Embryonic facial prominence (tissue), 1 donor: ENCODE measurements around the gene NRP1.

Experiments used
- DNase-seq: peaks from one replicate; pipeline ENCODE4 v3.0.0-alpha.2; 2016; ENCODE audit errors: extremely low spot score

Gene NRP1

DNA sequence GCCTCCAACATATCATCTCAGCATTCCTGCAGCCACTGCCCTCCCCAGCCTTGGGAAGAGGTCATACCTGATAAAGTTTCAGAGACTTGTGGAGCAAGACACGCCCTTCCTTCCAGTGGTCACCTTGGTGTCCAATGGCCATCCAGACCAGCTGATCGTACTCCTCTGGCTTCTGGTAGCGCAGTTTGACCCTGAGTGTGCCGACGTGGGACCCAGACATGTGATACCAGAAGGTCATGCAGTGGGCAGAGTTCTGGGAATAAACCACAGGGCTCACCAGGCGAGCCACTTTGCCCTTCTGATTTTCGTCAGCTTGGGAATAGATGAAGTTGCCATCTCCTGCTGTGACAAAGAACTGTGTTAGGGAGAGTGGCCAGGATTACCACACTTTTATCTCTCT is 148.3 kb downstream of the NRP1 start:
- no peak for DNase-seq

DNA sequence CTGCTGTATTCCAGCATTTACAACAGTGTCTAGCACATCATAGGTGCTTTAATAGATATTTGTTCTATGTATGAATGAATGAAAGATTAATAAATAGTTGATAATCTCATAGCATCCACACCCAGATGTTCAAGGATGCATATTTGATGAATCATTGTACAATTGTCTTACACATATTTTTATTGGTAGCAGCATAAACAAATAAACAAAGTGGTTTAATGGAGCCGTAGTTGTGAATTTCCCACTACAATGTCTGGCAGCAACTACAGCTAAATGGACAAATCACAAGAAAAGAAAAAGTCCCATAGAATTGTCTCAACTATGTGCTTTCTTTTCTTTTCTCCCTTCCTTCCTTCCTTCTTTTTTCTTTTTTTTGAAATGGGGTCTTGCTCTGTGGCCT is 150.8 kb downstream of the NRP1 start:
- no peak for DNase-seq

DNA sequence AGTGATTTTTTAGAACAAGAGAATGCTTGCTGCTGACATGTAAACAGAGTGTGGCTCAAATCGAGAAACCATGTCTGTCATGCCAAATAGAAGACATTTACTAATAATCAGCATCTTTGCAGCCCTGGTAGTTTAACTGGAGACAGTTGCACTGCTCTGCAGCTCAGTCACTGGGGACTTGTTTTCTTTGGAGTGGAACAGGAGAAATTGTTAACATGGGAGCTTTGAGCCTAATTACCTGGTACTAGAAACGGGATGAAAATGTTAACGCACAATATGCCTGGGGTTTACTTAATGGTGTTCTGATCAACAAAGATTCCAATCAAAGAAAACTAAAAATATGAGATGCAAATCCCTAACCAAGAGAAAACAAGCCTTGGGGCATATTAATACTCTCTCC is 153.5 kb downstream of the NRP1 start:
- no peak for DNase-seq

DNA sequence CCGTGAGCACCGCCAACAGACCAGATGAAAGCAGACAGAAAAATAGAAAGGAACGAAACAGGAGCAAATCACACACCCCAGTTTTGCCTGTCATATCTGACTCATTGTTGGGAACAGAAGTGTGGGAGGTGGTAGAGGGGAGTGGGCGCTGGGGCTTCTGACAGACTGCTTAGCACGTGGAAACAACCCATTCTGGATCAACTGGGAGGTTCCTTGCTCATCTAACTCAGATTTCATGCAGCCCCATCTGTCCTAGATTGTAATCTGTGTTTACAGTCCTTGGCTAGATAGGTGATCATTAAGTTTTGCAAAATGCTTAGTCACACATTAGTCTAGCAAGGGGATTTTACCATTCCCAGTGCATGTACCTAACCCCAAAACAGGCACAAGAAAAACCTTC is 154.1 kb downstream of the NRP1 start:
- no peak for DNase-seq

DNA sequence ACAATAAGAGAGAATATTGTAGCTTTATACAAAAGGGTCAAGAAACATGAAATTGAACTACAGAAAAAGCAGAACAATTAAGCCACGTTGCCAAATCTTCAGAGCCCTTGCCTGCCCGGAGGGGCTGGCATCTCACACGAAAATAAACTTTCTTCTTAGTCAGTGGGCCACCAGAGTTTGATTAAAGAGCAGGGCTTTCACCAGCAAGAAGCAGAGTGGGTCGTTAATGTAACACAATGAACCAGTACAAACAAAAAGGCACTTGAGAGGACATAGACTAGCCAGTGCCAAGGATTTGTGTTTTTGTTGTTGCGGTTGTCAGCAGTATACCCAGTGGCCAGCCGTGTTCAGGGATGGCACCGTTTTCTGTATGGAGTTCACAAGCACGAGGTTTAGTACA is 155.4 kb downstream of the NRP1 start:
- DNase-seq, result no peak

DNA sequence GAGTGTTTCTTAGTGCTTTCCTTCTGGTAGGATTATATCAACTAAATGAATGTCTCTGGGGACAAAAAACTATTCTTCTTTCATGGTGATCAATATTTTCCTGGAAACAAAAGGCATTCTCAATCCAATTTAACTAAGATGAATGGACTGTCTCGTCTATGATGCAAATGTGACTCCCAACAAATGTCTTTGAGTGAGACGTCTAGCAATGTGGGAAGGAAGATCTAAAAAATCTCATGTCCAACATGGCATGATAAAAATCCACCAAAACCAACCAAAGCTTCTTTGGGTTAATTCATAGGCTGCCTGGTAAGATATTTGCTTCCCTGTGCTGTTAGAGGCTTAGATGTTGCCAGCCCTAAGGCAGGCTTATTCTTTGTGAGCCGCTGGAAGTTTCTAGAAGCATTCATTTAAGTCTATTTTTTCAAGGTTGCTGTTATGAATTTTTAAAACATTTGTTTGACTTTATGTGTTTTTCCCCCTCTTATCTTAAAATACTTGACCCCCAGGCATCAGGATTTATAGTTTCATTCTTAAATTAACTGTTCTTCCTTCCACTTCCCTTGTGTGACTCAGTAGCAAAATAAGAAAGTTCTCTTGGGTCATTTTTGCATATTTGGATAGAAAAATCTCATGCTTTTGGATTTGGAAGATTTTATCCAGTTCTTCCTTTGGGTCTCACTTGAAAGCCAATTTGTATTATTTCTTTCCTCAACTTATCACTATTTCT is 156.3 kb downstream of the NRP1 start:
- no peak for DNase-seq

DNA sequence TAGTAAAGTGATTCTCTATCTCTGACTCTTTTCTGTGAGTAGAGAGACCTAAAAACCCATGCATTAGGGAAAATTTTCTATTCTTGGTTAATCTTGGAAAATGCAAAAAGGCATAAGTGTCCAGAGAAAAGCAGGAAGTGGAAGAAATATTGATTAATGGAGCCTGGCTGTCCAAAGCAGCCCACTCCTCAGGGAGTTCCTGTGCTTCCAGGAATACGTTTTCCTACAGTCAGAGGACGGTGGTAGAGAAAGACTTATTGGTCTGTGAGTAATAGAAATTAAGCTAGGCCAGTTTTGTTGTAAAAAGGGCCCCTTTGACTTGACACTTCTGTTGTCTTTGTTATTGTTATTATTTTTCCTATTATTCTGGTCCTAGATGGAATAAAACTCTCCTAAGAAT is 157.8 kb downstream of the NRP1 start:
- no peak for DNase-seq

DNA sequence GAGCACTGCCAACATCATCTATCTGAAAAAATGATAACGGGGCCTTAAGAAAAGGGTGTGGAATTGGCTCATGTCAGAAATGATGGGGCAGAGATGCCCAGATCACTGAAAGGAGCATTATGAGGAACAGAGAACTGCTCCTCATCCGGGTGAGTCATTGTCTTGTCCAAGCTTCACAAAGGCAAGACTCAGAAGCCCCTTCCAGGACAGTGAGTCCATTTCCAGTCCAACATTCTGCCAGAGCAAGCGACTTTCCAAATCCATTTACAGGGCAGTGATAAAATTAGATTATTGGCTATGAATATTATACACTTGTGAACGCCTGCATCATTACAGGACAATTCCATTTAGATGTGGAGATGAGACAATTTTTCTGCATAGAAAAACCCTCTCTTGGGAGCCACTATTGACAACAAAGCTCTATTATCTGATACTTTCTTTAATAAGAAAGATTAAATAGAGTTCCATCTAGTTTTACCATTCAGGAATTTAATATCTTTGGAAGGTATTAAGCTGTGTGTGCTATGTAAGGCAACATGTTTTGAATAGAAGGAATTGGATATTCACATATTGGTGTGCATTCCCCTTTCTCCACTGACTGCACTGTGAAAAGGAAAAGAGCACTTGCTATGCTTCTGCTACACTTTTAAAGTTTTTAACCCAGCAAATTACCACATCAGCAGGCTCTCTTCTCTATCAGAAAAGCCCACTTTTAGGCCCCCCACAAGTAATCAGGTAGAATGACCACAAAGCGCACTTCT is 159.6 kb downstream of the NRP1 start:
- no peak for DNase-seq

DNA sequence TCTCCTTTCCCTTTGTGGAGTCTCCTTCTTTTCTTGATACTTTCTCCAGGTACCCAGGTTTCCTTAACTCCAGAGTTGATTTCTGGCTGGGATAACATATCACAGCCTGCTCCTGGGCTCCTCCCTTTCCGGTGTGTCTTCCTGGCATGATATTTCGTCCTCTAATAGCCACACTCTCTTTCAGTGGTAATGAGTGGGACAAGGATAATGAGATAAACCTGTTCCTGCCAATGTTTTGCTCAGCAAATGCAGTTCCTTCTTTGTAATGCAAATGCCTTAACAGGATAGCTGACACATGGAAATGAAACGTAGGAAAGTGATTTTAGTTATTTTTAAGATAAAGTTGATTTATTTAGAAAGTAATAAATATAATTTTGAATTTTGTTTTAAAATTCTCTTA is 168.6 kb downstream of the NRP1 start:
- DNase-seq, result no peak

DNA sequence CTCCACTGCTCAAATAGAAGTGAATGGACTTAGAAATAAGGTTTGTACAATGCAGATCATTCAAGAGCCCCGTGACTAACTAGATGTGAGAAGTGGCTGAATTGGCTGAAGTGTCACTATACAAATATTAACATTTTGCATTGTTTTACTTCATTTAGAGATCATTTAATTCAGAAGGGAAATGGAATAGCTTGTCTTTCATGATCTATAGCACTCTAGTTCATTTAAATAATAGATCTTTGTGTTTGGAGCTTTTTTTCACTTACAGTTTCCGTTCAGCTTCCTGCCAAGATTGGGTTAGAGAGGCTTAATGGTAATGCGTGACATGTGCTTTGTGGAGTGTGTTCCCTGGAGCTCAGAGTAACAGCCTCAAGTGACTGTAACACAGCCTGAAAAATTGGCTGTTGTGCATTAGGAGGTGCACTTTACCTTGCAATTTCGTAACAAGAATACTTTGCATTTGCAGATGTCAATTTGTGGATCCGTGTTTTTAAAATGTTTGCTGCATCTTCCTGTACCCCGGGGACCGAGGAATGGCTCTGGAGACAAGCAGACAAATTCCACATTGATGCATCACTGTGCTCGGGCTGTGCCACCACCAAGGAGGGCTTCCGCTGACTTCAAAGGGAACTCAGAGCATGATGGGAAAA is 170.3 kb downstream of the NRP1 start:
- DNase-seq, result no peak

DNA sequence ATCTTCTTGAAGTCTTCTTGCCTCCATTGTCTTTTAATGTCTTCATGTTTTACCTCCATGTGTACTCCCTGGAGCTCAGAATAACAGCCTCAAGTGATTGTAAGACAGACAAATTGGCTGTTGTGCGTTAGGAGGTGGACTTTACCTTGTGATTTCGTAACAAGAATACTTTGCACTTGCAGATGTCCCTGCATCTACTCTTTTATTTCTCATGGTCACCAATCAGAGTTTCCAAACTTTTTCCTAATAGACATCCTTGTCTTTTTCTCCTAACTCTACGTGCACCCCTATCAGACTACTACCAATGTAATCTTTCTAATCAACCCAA is 172.3 kb downstream of the NRP1 start:
- no peak for DNase-seq

DNA sequence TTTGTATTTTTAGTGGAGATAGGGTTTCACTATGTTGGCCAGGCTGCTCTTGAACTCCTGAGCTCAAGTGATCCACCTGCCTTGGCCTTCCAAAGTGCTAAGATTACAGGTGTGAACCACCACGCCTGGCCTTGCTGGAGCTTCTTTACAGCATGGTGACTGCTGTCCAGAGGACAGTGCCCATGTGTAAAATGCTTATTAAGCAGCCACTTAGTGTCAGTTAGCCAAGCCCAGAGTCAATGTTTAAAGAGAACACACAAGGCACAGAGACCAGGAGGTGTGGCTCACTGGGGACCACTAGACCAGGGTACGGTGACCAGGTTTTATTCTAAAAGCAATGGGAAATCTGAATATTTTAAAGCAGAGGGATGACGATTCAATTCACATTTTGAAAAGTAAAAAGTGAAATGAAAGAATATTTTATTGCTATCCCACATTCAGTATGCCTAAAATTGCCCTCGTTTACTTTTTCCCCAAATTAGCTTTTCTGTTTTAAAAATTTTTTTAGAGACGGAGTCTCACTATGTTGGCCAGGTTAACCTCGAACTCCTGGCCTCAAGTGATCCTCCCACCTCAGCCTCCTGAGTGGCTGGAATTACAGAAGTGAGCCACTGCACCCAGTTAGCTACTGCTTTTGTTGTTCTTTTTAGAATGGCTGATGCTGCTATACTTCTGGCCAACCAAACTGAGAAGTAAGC is 172.8 kb downstream of the NRP1 start:
- no peak for DNase-seq

DNA sequence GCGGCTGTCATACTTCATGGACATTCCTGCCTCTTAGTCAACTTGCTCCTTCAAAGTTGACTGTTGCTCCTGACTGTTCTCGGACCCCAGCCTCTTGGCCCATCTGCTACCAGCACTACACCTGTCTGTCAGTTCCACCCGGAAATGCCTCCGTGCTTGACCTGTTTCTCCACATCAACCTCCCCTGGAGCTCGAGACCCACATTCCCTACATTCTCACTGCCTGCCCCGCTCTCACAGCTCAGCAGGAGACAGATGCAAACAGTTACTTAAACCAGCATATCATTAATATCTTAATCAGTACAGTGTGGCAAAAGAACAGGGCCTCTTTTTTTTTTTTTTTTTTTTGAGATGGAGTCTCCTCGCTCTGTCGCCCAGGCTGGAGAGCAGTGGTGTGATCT is 174.3 kb downstream of the NRP1 start:
- no peak for DNase-seq

DNA sequence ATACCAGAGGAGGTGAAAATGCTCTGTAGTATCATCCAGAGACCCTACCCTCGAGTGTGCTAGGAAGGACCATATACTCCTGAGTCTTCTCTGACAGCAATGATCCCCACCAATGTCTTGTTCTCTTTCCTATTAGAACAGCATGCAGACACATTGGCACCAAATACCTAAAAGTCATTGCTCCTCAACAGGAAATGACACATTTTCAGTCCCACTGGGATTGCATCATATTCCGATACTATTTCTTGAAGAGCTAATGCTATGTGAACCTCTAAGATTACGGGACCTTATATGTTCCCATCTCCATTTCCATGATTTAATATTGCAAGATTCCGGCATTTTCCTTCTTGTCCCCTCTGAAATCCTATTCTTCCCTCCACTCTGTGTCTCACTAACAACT is 177.4 kb downstream of the NRP1 start:
- no peak for DNase-seq

DNA sequence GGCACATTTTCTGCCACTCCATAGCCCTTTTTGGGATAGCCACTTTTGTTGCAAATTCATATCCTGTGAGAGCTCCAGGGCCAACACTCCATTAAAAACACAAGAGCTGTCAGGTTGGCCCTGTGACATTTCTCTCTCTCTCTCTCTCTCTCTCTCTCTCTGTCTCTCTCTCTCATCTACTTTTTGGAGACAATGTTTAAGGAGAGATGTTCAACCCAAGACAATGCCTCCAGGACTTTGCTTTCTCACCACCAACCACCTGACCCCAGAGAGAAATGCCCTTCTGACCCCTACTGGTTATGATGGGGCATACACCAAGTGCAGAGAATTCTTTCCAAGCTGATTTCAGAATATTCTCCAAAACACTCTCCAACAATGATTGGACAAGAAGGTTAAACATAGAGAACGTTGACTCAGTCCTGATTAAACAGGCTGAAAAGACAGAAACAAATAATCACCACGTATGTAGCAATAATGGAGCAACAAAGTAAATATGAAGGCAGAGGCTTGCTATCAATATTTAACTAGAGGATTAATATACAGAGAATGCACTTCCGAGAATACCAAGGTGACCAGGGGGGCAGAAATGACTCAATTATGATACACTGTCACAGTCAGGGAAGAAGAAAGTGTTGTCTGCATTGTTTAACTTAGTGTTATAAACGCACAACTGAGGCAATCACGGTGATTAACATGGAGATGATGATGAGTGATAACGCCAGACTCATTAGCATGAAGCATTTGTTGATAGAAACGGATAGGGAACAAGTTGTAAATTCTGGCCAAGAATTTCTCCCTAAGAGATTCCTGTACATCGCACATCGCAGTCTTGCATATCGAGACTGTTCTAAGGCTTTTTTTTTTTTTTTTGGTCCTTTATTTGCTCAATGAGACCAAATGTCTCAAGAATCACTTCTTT is 178.5 kb downstream of the NRP1 start:
- DNase-seq, result no peak

DNA sequence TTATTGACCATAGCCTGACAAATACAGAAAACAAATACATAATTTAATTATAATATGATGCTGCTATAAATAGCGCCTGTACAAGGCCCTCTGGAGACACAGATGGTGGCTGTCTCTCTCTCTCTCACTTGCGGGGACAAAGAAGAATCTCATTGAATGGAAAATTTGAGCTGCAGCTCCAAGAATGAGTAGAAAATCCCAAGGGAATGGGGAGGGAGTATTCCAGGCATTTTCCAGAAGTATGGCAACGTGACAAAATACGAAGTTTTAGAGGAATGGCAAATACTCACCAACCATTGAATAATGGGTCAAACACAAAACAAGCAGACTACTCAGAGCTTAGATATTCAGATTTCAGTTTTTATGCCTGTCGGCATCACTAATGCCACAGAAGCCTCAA is 179.9 kb downstream of the NRP1 start:
- DNase-seq, result no peak

DNA sequence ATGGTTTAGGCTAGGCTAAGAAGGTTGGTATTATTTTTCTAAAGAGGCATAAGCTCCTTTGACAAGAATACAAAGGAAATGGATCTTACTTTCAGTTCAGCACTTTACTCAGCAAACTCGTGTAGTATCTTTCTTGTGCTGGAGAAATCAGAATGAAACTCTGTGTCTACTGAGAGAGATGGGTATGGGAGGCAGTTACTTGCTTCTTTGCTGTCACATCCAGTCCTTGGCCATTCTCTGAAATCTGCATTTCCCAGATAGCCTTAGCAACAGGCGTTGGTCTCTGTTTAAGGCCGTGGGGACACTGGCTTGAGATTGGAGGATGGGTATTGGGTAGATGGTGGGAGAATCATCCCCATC is 180.5 kb downstream of the NRP1 start:
- DNase-seq, result no peak

DNA sequence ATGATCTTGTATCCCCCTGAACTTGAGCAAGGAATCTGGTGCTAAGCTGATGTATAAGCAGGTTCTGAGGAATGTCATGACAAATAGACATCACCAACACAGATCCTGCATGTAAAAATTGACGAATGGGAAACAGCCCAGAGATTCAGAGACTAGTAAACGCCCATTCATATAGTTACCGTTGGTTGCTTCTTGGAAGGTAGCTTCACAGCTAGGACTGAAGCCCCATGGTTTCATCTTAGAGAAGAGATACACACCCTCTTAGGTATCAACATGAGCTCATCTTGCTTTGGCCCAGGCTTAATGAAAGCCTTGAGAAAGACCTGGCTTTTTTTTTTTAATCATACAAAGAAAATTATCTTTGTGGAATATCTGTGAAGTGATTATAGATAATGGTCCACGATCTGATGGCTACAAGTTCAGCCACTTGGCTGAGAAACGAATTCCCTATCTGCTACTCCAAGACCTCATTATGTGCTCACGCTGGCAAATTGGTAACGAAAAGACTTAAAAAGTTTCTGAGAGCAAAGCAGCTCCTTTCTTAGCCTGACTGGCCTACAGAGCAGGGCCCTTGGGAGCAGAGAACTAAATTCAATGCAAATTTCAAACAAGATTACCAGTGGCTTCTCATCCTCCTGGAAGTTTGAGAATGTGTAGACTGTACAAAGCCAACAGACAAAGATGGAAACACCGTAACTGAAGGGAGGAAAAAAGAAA is 181.1 kb downstream of the NRP1 start:
- DNase-seq, result no peak

DNA sequence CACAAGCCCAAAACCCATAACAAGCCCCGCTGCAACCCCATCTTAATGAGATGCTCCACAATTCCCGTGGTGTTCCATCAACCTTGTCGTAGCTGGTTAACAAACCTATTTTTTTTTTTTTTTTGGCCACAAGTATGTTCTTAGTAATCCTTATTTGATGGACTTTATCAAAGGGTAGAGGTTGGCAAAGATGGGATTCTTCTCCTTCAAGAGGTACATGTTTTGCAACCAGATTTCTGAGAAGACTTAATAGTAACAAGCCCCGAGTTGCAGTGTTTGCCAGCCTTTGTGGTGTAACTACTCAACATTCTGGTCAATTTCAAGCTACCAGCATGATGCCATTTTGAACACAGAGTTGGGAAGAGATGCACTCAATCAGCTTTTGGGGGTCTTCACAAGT is 181.7 kb downstream of the NRP1 start:
- no peak for DNase-seq

DNA sequence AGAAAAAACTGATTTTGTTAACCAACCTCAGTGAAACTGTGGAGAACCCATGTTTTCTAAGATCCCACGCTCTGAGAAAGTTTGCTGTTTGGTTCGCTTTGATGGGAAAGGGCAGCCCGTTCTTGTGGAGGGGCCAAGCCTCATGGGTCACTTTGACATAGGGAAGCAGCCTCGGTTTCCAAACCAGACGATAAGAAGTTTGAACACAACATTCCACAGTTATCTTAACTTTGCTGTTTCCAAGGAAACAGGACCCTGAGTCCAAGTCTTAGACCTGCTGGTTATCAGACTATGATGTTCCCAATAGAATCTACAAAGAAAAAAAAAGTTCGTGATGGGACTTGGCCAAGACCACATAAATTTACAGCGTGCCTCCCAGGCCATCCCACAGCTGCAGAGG is 182.3 kb downstream of the NRP1 start:
- no peak for DNase-seq

DNA sequence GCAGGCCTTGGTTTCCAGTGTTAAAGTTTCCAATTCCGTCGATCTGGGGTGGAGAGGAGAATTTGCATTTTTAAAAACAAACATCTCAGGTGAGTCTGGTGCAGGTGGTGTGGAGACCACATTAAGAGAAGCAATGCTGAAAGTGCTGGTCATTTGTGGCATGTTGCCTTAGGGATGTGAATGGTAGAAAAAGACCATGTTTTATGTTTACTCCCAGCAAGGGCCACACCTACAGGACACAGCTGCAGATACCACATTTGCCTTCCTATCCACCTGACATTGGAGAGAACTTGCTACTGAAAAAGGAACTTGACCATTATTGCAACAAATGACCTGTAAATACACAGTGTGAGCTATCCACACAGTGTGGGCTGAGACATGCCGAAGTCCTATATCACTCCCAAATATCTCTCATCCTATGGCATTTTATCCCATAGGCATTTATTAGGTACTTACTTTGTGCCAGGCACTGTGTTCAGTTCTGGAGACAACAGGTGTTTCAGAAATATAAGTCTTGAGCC is 183.1 kb downstream of the NRP1 start:
- no peak for DNase-seq
